OCI-LY7 (cell line): ENCODE results near the gene CDC42BPA. TPM values are rescaled to one million over a fixed set of nuclear protein-coding genes. Genes with fewer than 3 reads are reported as not detected.

Experiments
- BruUV-seq: library from RNA; stranded (reverse); fragments of 400-500 nt; replicated peaks from 2 replicates; lab custom pipeline; 2021; lab: Mats Ljungman, UMichigan
- CTCF ChIA-PET: fragments of 300-600 bp; sonication (Branson Sonifier 250); formaldehyde crosslinking; loops from one replicate; lab custom pipeline; 2022; ENCODE audit warnings: antibody characterized with exemption; ENCODE audit not compliant: unreplicated experiment; lab: Charles Lee
- POLR2A ChIA-PET: fragments of 300-600 bp; sonication (Branson Sonifier 250); formaldehyde crosslinking; loops from one replicate; lab custom pipeline; 2022; ENCODE audit warnings: antibody characterized with exemption; lab: Charles Lee
- DNase-seq: peaks from one replicate; pipeline ENCODE4 v3.0.0-alpha.2; 2015; ENCODE audit warnings: low spot score
- H2AFZ ChIP-seq: fragments of 200-600 bp; sonication (generic), shearing (Covaris generic); 2 replicates; pipeline ENCODE4 v1.6.1; 2014; ENCODE audit warnings: mild to moderate bottlenecking, antibody characterized with exemption, low read length, moderate library complexity
- H3K27ac ChIP-seq: fragments of 200-600 bp; sonication (generic); 2 replicates; pipeline ENCODE4 v1.5.1; 2014; ENCODE audit warnings: mixed run types, low read depth, mild to moderate bottlenecking, moderate library complexity, low read length, inconsistent platforms; ENCODE audit not compliant: poor library complexity, severe bottlenecking
- H3K36me3 ChIP-seq: fragments of 200-600 bp; sonication (generic); 2 replicates; pipeline ENCODE4 v1.6.1; 2014; ENCODE audit warnings: mild to moderate bottlenecking, antibody characterized with exemption, low read length, moderate library complexity, mixed read lengths; ENCODE audit not compliant: insufficient read depth
- H3K4me1 ChIP-seq: fragments of 200-600 bp; sonication (generic); 2 replicates; pipeline ENCODE4 v1.5.1; 2014; ENCODE audit warnings: mild to moderate bottlenecking, low read length; ENCODE audit not compliant: insufficient read depth, poor library complexity, severe bottlenecking
- H3K4me2 ChIP-seq: fragments of 200-600 bp; sonication (generic); 2 replicates; pipeline ENCODE4 v1.6.1; 2014; ENCODE audit warnings: mild to moderate bottlenecking, low read length
- H3K4me3 ChIP-seq: fragments of 200-600 bp; sonication (generic); 2 replicates; pipeline ENCODE4 v1.5.1; 2014; ENCODE audit warnings: mild to moderate bottlenecking, low read depth, low read length; ENCODE audit not compliant: poor library complexity, severe bottlenecking
- H3K79me2 ChIP-seq: fragments of 200-600 bp; sonication (generic); 2 replicates; pipeline ENCODE4 v1.6.1; 2016; ENCODE audit warnings: low read depth, mild to moderate bottlenecking, low read length, moderate library complexity, mixed read lengths; ENCODE audit not compliant: insufficient read depth
- H3K9me2 ChIP-seq: fragments of 200-600 bp; sonication (generic); 2 replicates; pipeline ENCODE4 v1.6.1; 2016; ENCODE audit warnings: mild to moderate bottlenecking, low read length, mixed read lengths; ENCODE audit not compliant: insufficient read depth
- H3K9me3 ChIP-seq: fragments of 200-600 bp; sonication (generic); 2 replicates; pipeline ENCODE4 v1.6.1; 2014; ENCODE audit warnings: mild to moderate bottlenecking, mixed run types, low read length, mixed read lengths
- H4K20me1 ChIP-seq: fragments of 200-600 bp; sonication (generic); 2 replicates; pipeline ENCODE4 v1.6.1; 2014; ENCODE audit warnings: mild to moderate bottlenecking, antibody characterized with exemption, low read length, moderate library complexity, mixed read lengths; ENCODE audit not compliant: insufficient read depth
- EZH2phosphoT487 ChIP-seq: fragments of 200-600 bp; sonication (generic); IDR thresholded peaks from 2 replicates; pipeline ENCODE4 v1.6.1; 2018; ENCODE audit warnings: low read depth, borderline replicate concordance, mild to moderate bottlenecking, mixed run types, antibody characterized with exemption, low read length, moderate library complexity, mixed read lengths
- intact Hi-C: fragments of 100-400 bp; cut with micrococcal nuclease; formaldehyde crosslinking; loops from one replicate; pipeline ENCODE4 v1.10.0; 2022; ENCODE audit not compliant: unreplicated experiment
- total RNA-seq, 2 experiments: library from RNA; depleted of rRNA in 1 of 2; stranded (reverse); fragments of >200 nt in 1 of 2; shearing (Covaris generic) in 1 of 2; gene quantifications; 2 replicates each; pipeline ENCODE4 v1.2.3, GENCODE V29; 2014 to 2022
- TF ChIP-seq, protein P1 (sequence below): fragments of 200-600 bp; sonication (generic); conservative IDR thresholded peaks from 2 replicates; pipeline ENCODE4 v1.5.1; 2014; ENCODE audit warnings: mild to moderate bottlenecking, antibody characterized with exemption, low read length, moderate library complexity, mixed read lengths

CDC42BPA gene
- total RNA-seq, 2 experiments from 2014 or later, result not detected

GRCh38 chr1:227312361-227313025, 5.8 kb downstream of the CDC42BPA start:
- no peaks in the 10 kb centered on the region for H3K9me2 ChIP-seq
- TF ChIP-seq EZH2phosphoT487, result no peak
- TF ChIP-seq, protein P1, sequence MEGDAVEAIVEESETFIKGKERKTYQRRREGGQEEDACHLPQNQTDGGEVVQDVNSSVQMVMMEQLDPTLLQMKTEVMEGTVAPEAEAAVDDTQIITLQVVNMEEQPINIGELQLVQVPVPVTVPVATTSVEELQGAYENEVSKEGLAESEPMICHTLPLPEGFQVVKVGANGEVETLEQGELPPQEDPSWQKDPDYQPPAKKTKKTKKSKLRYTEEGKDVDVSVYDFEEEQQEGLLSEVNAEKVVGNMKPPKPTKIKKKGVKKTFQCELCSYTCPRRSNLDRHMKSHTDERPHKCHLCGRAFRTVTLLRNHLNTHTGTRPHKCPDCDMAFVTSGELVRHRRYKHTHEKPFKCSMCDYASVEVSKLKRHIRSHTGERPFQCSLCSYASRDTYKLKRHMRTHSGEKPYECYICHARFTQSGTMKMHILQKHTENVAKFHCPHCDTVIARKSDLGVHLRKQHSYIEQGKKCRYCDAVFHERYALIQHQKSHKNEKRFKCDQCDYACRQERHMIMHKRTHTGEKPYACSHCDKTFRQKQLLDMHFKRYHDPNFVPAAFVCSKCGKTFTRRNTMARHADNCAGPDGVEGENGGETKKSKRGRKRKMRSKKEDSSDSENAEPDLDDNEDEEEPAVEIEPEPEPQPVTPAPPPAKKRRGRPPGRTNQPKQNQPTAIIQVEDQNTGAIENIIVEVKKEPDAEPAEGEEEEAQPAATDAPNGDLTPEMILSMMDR, result no peak
- intact Hi-C loops, result no loop called here
- no peak overlapping the region for H3K4me3 ChIP-seq
- ChIA-PET POLR2A (interaction anchor here (0.7 kb wide), 1 partner anchor 1907 kb away, joined by 3 read pairs; no protein-coding TSS in a partner anchor), CTCF (no interaction called here)
- no peaks in the 10 kb centered on the region for H3K9me3 ChIP-seq
- BruUV-seq, result no TSS peak
- DNase-seq, result no peak
- H2AFZ ChIP-seq, result no peak overlapping the region
- no peak overlapping the region for H3K27ac ChIP-seq
- H3K36me3 ChIP-seq, result no peaks in the 10 kb centered on the region
- no peaks in the 10 kb centered on the region for H3K4me1 ChIP-seq
- no peaks in the 10 kb centered on the region for H4K20me1 ChIP-seq
- no peaks in the 10 kb centered on the region for H3K79me2 ChIP-seq
- no peak overlapping the region for H3K4me2 ChIP-seq

- Histone ChIP-seq H3K4me1 (no peaks in the 10 kb centered on the region), H3K4me2 (no peak overlapping the region), H3K27ac (no peak overlapping the region), H3K9me3 (no peaks in the 10 kb centered on the region), H3K9me2 (no peaks in the 10 kb centered on the region), H2AFZ (no peak overlapping the region), H3K4me3 (no peak overlapping the region), H4K20me1 (no peaks in the 10 kb centered on the region), H3K36me3 (no peaks in the 10 kb centered on the region), H3K79me2 (no peaks in the 10 kb centered on the region)
- TF ChIP-seq, protein P1, result no peak
- TF ChIP-seq EZH2phosphoT487, result no peak
- no TSS peak for BruUV-seq
- intact Hi-C loops, result no loop called here
- POLR2A ChIA-PET, result interaction anchor here (0.7 to 1.3 kb wide), 2 partner anchors 17 to 1908 kb away, joined by 3 read pairs; no protein-coding TSS in a partner anchor
- no peak for DNase-seq
- CTCF ChIA-PET, result no interaction called here
Observed at GRCh38 chr1:227311389-227312001, 6.8 kb downstream of the CDC42BPA start.
